ENCODE results near the gene IL31RA. TPM values are rescaled to one million over a fixed set of nuclear protein-coding genes. Genes with fewer than 3 reads are reported as not detected.
"Not testable (repeated sequence)": the region's sequence is repeated elsewhere in the genome, so short reads cannot be mapped to it uniquely, and the experiment has no call there.

The IL31RA gene
- not detected for total RNA-seq

DNA sequence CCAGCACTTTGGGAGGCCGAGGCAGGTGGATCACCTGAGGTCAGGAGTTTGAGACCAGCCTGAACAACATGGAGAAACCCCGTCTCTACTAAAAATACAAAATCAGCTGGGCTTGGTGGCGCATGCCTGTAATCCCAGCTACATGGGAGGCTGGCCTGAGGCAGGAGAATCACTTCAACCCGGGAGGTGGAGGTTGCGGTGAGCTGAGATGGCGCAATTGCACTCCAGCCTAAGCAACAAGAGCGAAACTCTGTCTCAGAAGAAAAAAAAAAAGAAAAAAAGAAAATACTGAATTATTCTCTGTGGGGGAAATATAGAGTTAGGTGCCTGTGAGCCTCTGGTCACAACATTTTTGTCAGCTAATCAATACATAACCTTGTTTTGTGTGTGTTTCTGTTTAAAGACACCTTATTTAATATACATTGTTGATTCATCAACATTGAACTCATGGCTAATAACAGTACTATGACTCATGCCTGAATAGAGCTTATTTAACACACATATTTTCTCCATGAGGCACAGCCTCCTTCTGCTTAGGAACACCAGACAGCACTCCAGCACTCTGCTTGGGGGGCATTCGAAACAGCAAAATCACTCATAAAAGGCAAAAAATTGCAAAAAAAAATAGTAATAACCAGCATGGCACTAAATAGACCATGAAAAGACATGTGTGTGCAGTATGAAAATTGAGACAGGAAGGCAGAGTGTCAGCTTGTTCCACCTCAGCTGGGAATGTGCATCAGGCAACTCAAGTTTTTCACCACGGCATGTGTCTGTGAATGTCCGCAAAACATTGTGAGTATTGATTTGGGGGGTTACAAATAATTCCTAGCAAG, at the start of gene IL31RA:
Gene IL31RA, plus strand, starts transcription at position 519 of the 836 bp plus-strand sequence. Its CDS starts 214 bp downstream, at position 733.
- in situ Hi-C loops (cut with MboI; ENCODE audit: low pct_ligation_motif_present in 1 of 4, low pct_unique_long_range_greater_than_20kb in 1 of 4, low sequenced_read_pairs in 3 of 4) = no loop called here
- Histone ChIP-seq H3K27me3 (no peaks in the 10 kb centered on the region), H3K4me1 (no peaks in the 10 kb centered on the region), H3K9me3 (no peaks in the 10 kb centered on the region), H3K27ac (no peak within 1 kb of the TSS), H3K4me3 (no peak within 1 kb of the TSS), H3K36me3 (no peaks in the 10 kb centered on the region)
- DNase-seq = no peak
- intact Hi-C loops (cut with DNase I; ENCODE audit: low total_unique reads) = no loop called here
- 62 to 83% methylated on average over 2 to 10 of the region's 10 CpGs for WGBS, 2 donors (ENCODE audit: low coverage in 1 of 2)
- no peak for TF ChIP-seq POLR2AphosphoS5 (IDR thresholded peaks at IDR 0.05)

DNA sequence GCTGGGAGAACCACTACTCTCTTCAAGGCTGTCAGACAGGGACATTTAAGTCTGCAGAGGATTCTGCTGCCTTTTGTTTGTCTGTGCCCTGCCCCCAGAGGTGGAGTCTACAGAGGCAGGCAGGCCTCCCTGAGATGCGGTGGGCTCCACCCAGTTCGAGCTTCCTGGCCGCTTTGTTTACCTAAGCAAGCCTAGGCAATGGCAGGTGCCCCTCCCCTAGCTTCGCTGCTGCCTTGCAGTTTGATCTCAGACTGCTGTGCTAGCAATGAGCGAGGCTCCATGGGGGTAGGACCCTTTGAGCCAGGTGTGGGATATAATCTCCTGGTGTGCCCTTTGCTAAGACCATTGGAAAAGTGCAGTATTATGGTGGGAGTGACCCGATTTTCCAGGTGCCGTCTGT, 42.3 kb upstream of the IL31RA start:
- intact Hi-C loops (cut with DNase I; ENCODE audit: low total_unique reads) = not testable (repeated sequence)

DNA sequence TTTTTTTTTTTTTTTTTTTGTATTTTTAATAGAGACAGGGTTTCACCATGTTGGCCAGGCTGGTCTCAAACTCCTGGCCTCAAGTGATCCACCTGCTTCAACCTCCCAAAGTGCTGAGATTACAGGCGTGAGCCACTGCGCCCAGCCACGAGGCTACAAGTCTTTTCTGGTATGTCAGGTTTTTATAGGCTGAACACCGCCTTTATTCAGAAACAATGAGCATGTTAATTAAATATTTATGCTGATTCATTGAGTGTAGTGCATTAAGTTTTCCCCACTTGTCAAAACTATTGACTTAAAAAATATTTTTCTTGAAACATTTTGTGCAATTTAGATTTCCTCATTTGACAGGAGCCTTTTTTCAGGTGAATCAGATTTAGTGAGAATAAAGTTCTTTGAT, 35.2 kb upstream of the IL31RA start:
- H3K27ac ChIP-seq; intact Hi-C loops (cut with DNase I; ENCODE audit: low total_unique reads); H3K4me3 ChIP-seq; H3K4me1 ChIP-seq; DNase-seq; H3K27me3 ChIP-seq; H3K9me3 ChIP-seq; in situ Hi-C loops (cut with MboI; ENCODE audit: low pct_ligation_motif_present in 1 of 4, low pct_unique_long_range_greater_than_20kb in 1 of 4, low sequenced_read_pairs in 3 of 4); H3K36me3 ChIP-seq: not testable (repeated sequence)
- WGBS, 2 donors (ENCODE audit: low coverage in 1 of 2) = 81 to 85% methylated on average over 4 of the region's 4 CpGs

More for the DNA sequence above, 42.3 kb upstream of the IL31RA start:
- H3K9me3 ChIP-seq; H3K4me3 ChIP-seq; H3K36me3 ChIP-seq; in situ Hi-C loops (cut with MboI; ENCODE audit: low pct_ligation_motif_present in 1 of 4, low pct_unique_long_range_greater_than_20kb in 1 of 4, low sequenced_read_pairs in 3 of 4); H3K4me1 ChIP-seq; H3K27ac ChIP-seq; DNase-seq; H3K27me3 ChIP-seq: not testable (repeated sequence)
- 71 to 80% methylated on average over 1 to 7 of the region's 7 CpGs for WGBS, 2 donors (ENCODE audit: low coverage in 1 of 2)

DNA sequence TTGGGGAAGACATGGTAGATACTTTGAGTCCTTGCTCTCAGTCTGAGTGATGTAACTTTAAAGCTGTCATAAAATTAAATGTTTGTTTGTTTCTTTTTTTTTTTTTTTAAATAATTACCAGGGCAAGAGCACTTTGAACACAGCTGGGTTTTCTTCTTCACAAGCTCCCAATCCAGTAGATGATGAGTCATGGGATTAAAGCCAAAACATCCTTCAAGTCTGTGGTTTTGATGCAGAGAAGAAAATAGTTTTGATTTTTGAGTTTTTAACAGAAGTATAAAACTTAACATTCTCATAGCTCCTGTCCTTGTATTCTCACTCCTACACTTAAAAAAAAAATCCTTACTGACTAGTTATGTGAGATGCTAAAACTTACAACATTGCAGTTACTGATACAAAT, 34.8 kb upstream of the IL31RA start:
- in situ Hi-C loops (cut with MboI; ENCODE audit: low pct_ligation_motif_present in 1 of 4, low pct_unique_long_range_greater_than_20kb in 1 of 4, low sequenced_read_pairs in 3 of 4) (no loop called here), intact Hi-C loops (cut with DNase I; ENCODE audit: low total_unique reads) (no loop called here)
- H3K4me3 ChIP-seq = no peak overlapping the region
- H3K27ac ChIP-seq = no peak overlapping the region
- no peaks in the 10 kb centered on the region for H3K9me3 ChIP-seq
- peaks cover 8% of the 10 kb centered on the region for H3K27me3 ChIP-seq
- TF ChIP-seq EP300 (IDR thresholded peaks at IDR 0.05; ENCODE audit: low read depth) (no peak), POLR2A (IDR thresholded peaks at IDR 0.05) (no peak), POLR2AphosphoS5 (IDR thresholded peaks at IDR 0.05) (no peak)
- TF ChIP-seq, protein P1, sequence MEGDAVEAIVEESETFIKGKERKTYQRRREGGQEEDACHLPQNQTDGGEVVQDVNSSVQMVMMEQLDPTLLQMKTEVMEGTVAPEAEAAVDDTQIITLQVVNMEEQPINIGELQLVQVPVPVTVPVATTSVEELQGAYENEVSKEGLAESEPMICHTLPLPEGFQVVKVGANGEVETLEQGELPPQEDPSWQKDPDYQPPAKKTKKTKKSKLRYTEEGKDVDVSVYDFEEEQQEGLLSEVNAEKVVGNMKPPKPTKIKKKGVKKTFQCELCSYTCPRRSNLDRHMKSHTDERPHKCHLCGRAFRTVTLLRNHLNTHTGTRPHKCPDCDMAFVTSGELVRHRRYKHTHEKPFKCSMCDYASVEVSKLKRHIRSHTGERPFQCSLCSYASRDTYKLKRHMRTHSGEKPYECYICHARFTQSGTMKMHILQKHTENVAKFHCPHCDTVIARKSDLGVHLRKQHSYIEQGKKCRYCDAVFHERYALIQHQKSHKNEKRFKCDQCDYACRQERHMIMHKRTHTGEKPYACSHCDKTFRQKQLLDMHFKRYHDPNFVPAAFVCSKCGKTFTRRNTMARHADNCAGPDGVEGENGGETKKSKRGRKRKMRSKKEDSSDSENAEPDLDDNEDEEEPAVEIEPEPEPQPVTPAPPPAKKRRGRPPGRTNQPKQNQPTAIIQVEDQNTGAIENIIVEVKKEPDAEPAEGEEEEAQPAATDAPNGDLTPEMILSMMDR (IDR thresholded peaks at IDR 0.05) = no peak
- H3K36me3 ChIP-seq = no peaks in the 10 kb centered on the region
- no peaks in the 10 kb centered on the region for H3K4me1 ChIP-seq
- no peak for DNase-seq

DNA sequence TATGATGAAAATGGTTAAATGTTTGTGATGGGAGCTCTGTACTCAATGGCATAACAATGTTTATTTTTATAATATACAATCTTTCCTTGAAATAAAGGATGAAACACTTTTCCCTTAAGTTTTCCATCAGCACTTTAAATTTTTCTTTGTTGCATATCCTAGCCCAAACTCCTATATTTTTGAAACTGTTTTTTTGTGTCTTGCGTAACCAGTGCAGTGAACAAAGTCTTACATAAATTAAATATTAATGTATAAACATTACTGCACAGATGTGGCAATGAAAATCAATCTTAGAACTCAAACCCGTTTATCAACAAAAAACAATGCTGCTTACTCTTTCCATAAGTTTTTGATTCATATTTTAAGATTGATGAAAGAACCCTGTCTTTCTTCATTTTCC, 34.1 kb upstream of the IL31RA start:
- 70 to 78% methylated on average over 2 of the region's 2 CpGs for WGBS, 2 donors (ENCODE audit: low coverage in 1 of 2)
- no peaks in the 10 kb centered on the region for H3K36me3 ChIP-seq
- no peak overlapping the region for H3K27ac ChIP-seq
- H3K4me3 ChIP-seq = no peak overlapping the region
- intact Hi-C loops (cut with DNase I; ENCODE audit: low total_unique reads) = no loop called here
- no peak for DNase-seq
- in situ Hi-C loops (cut with MboI; ENCODE audit: low pct_ligation_motif_present in 1 of 4, low pct_unique_long_range_greater_than_20kb in 1 of 4, low sequenced_read_pairs in 3 of 4) = no loop called here
- no peaks in the 10 kb centered on the region for H3K9me3 ChIP-seq
- peaks cover 0 to 6% (median 0%) of the 10 kb centered on the region in 4 donors for H3K4me1 ChIP-seq
- TF ChIP-seq EP300 (IDR thresholded peaks at IDR 0.05; ENCODE audit: low read depth) (no peak), POLR2AphosphoS5 (IDR thresholded peaks at IDR 0.05) (no peak), POLR2A (IDR thresholded peaks at IDR 0.05) (no peak)
- TF ChIP-seq, protein P1 (IDR thresholded peaks at IDR 0.05) = no peak
- H3K27me3 ChIP-seq = peaks cover 14% of the 10 kb centered on the region

Measured in transverse colon (tissue), 4 donors.